ENCODE results near the gene SLC7A5.

SLC7A5 gene

GRCh38 chr16:87844120-87844733 is 25.1 kb downstream of the SLC7A5 start:
- intact Hi-C loops (cut with DNase I; ENCODE audit: low total_unique reads): loop anchor here (5.0 to 10.0 kb wide), 2 partner anchors 33 to 59 kb away; no protein-coding TSS in a partner anchor
- H3K4me1 ChIP-seq: peaks cover 0 to 4% (median 0%) of the 10 kb centered on the region in 4 donors
- TF ChIP-seq, protein P1, sequence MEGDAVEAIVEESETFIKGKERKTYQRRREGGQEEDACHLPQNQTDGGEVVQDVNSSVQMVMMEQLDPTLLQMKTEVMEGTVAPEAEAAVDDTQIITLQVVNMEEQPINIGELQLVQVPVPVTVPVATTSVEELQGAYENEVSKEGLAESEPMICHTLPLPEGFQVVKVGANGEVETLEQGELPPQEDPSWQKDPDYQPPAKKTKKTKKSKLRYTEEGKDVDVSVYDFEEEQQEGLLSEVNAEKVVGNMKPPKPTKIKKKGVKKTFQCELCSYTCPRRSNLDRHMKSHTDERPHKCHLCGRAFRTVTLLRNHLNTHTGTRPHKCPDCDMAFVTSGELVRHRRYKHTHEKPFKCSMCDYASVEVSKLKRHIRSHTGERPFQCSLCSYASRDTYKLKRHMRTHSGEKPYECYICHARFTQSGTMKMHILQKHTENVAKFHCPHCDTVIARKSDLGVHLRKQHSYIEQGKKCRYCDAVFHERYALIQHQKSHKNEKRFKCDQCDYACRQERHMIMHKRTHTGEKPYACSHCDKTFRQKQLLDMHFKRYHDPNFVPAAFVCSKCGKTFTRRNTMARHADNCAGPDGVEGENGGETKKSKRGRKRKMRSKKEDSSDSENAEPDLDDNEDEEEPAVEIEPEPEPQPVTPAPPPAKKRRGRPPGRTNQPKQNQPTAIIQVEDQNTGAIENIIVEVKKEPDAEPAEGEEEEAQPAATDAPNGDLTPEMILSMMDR (IDR thresholded peaks at IDR 0.05): no peak
- H3K27ac ChIP-seq: no peak overlapping the region
- H3K4me3 ChIP-seq: no peak overlapping the region
- H3K27me3 ChIP-seq: peaks cover 0 to 3% of the 10 kb centered on the region in 2 donors
- H3K36me3 ChIP-seq: peaks cover 0 to 8% (median 0%) of the 10 kb centered on the region in 3 donors
- H3K9me3 ChIP-seq: no peaks in the 10 kb centered on the region
- DNase-seq: no peak

DNA sequence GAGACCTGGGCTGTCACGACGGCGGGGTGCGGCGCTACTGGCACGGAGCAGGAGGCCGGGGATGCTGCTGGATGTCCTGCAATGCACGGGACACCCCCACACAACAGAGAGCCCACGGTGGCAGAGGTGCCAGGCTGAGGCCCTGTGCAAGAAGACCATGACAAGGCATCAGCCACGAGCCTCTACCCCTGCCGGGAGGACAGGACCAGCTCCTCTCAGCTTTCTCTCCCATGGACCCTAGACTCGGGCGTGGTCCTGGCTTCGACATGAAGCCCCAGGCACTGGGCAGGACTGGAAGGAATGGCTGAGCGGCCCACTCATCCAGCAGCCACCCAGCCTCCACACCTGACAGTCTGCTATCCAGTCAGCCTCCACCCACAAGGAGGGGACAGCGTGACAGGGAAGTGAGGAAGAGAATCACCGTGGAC is 25.6 kb downstream of the SLC7A5 start:
- TF ChIP-seq, protein P1 (IDR thresholded peaks at IDR 0.05): no peak
- Histone ChIP-seq H3K27ac (no peak overlapping the region), H3K4me3 (no peak overlapping the region), H3K27me3 (peaks cover 0 to 3% of the 10 kb centered on the region in 2 donors), H3K9me3 (no peaks in the 10 kb centered on the region), H3K4me1 (peaks cover 0 to 4% (median 0%) of the 10 kb centered on the region in 4 donors), H3K36me3 (peaks cover 0 to 14% (median 0%) of the 10 kb centered on the region in 3 donors)
- DNase-seq: no peak
- intact Hi-C loops (cut with DNase I; ENCODE audit: low total_unique reads): loop anchor here (5.0 to 10.0 kb wide), 2 partner anchors 34 to 59 kb away; no protein-coding TSS in a partner anchor

DNA sequence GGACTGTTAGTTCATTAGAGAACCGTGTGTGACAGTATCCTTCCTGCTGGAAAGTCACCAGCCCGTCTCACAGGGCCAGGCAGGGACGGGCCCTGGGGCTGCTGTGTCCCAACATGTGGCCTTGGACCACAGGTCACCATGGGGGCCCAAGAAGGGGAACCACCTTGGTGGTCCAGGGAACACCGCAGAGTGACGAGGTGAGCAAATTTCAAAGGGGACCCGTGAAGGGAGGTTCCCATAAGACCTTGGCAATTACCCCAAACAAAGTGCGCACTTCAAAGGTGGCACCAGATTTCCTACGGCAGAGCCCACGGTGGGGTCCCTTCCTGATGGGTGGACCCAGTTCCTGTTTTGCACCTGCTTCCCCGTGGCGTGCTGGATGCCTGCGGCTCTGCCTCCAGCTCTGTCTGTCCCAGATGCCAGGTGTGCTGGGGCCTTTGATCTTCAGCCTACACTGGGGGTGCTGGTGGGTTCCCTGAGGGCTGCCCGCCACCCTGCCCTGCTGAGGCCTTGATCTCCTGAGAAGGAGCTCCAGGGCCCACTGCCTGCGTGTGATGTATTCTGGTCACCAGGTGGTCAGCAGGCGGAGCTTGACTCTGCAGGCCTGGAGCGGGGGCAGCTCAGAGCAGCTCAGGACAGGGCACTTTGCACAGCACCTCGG is 27.0 kb downstream of the SLC7A5 start:
- Histone ChIP-seq H3K27ac (no peak overlapping the region), H3K4me3 (no peak overlapping the region), H3K27me3 (peaks cover 0 to 3% of the 10 kb centered on the region in 2 donors), H3K4me1 (peaks cover 0 to 3% (median 0%) of the 10 kb centered on the region in 4 donors), H3K9me3 (no peaks in the 10 kb centered on the region), H3K36me3 (peaks cover 0 to 25% (median 0%) of the 10 kb centered on the region in 3 donors)
- intact Hi-C loops (cut with DNase I; ENCODE audit: low total_unique reads): loop anchor here (5.0 to 10.0 kb wide), 2 partner anchors 35 to 58 kb away; no protein-coding TSS in a partner anchor
- TF ChIP-seq, protein P1 (IDR thresholded peaks at IDR 0.05): no peak
- no peak for DNase-seq

- TF ChIP-seq, protein P1 (IDR thresholded peaks at IDR 0.05): no peak
- Histone ChIP-seq H3K36me3 (peaks cover 0 to 33% (median 0%) of the 10 kb centered on the region in 3 donors), H3K4me3 (no peak overlapping the region), H3K9me3 (no peaks in the 10 kb centered on the region), H3K4me1 (no peaks in the 10 kb centered on the region), H3K27ac (no peak overlapping the region), H3K27me3 (peaks cover 0 to 3% of the 10 kb centered on the region in 2 donors)
- intact Hi-C loops (cut with DNase I; ENCODE audit: low total_unique reads): loop anchor here (5.0 to 10.0 kb wide), 2 partner anchors 36 to 57 kb away; no protein-coding TSS in a partner anchor
- DNase-seq: no peak
Observed at GRCh38 chr16:87841340-87842208, 27.7 kb downstream of the SLC7A5 start.

- no peaks in the 10 kb centered on the region for H3K4me1 ChIP-seq
- no peak overlapping the region for H3K27ac ChIP-seq
- intact Hi-C loops (cut with DNase I; ENCODE audit: low total_unique reads): loop anchor here (5.0 to 10.0 kb wide), 2 partner anchors 37 to 56 kb away; no protein-coding TSS in a partner anchor
- peaks cover 0 to 43% (median 0%) of the 10 kb centered on the region in 3 donors for H3K36me3 ChIP-seq
- H3K9me3 ChIP-seq: no peaks in the 10 kb centered on the region
- no peak for DNase-seq
- H3K27me3 ChIP-seq: peaks cover 0 to 3% of the 10 kb centered on the region in 2 donors
- TF ChIP-seq, protein P1 (IDR thresholded peaks at IDR 0.05): no peak
- H3K4me3 ChIP-seq: no peak overlapping the region
Observed at GRCh38 chr16:87840271-87840978, 28.9 kb downstream of the SLC7A5 start.
